PFSK-1 (cell line): ENCODE measurements around the gene PCNT.

ENCODE experiments used
- FOXP2 ChIP-seq: optimal IDR thresholded peaks from 2 replicates; pipeline ENCODE3; 2011; ENCODE audit warnings: borderline replicate concordance, control low read depth, inconsistent platforms; ENCODE audit not compliant: insufficient read depth; ENCODE audit errors: extremely low read length, extremely low read depth
- POLR2AphosphoS5 ChIP-seq: IDR thresholded peaks from 2 replicates; pipeline ENCODE4 v1.6.1; 2012; ENCODE audit warnings: low read depth, mild to moderate bottlenecking, control low read depth, low read length, moderate library complexity
- SIN3A ChIP-seq: IDR thresholded peaks from 2 replicates; pipeline ENCODE4 v1.6.1; 2012; ENCODE audit warnings: mild to moderate bottlenecking, low read length, moderate library complexity, borderline replicate concordance; ENCODE audit not compliant: insufficient read depth
- TAF1 ChIP-seq: IDR thresholded peaks from 2 replicates; pipeline ENCODE4 v1.6.1; 2012; ENCODE audit warnings: low read length, control low read depth, borderline replicate concordance; ENCODE audit not compliant: insufficient read depth
- TF ChIP-seq, protein P1 (sequence below), 2 experiments: IDR thresholded peaks; 2 replicates each; pipeline versions ENCODE4 v1.6.1 to v1.8.0; 2011 to 2012; ENCODE audit warnings: low read depth in 2 of 2, low read length in 2 of 2, control low read depth in 1 of 2, inconsistent platforms in 1 of 2, mild to moderate bottlenecking in 1 of 2, moderate library complexity in 1 of 2; ENCODE audit not compliant: insufficient read depth in 1 of 2

PCNT gene

DNA sequence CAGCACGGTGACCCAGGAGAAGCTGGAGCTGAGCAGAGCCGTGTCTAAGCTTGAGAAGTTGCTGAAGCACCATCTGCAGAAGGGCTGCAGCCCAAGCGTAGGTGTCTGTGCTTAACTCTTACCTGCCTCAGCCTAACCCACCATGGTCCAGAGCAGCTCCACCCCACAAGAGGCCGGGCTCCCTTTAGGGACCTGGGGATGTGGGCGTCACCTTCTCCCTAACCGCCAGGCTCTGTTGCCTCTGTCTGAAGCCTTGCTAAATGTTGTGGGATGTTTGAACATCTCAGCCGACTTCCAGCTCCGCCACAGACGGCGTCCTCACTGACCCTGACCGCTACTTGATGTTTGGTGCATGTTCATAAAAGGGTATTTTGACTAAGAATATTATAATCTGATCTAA lies 114.3 kb downstream of the PCNT start:
- TF ChIP-seq, protein P1, sequence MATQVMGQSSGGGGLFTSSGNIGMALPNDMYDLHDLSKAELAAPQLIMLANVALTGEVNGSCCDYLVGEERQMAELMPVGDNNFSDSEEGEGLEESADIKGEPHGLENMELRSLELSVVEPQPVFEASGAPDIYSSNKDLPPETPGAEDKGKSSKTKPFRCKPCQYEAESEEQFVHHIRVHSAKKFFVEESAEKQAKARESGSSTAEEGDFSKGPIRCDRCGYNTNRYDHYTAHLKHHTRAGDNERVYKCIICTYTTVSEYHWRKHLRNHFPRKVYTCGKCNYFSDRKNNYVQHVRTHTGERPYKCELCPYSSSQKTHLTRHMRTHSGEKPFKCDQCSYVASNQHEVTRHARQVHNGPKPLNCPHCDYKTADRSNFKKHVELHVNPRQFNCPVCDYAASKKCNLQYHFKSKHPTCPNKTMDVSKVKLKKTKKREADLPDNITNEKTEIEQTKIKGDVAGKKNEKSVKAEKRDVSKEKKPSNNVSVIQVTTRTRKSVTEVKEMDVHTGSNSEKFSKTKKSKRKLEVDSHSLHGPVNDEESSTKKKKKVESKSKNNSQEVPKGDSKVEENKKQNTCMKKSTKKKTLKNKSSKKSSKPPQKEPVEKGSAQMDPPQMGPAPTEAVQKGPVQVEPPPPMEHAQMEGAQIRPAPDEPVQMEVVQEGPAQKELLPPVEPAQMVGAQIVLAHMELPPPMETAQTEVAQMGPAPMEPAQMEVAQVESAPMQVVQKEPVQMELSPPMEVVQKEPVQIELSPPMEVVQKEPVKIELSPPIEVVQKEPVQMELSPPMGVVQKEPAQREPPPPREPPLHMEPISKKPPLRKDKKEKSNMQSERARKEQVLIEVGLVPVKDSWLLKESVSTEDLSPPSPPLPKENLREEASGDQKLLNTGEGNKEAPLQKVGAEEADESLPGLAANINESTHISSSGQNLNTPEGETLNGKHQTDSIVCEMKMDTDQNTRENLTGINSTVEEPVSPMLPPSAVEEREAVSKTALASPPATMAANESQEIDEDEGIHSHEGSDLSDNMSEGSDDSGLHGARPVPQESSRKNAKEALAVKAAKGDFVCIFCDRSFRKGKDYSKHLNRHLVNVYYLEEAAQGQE (IDR thresholded peaks at IDR 0.05; ENCODE audit: insufficient read depth in 1 of 2, low read depth in 2 of 2, low read length in 2 of 2): no peak
- TF ChIP-seq POLR2AphosphoS5: no peak
- TF ChIP-seq FOXP2: no peak
- no peak for TF ChIP-seq TAF1
- TF ChIP-seq SIN3A: no peak

DNA sequence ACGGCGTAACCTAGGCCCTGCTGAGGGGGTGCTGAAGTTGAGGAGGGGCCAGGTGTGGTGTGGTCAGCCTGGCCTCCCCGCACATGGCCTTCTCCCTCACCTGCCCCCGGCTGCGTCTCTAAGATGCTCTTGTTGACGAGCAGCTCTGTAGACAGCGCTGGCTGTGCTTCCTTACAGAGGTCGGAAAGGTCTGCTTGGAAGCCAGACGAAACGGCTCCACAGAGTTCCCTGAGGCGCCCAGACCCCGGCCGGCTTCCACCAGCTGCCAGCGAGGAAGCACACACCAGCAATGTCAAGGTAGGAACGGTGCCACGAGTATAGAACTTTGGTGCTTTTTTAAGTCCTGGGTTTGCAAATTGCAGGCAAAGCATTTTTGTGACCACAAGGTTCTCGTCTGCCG lies 116.0 kb downstream of the PCNT start:
- TF ChIP-seq, protein P1 (IDR thresholded peaks at IDR 0.05; ENCODE audit: insufficient read depth in 1 of 2, low read depth in 2 of 2, low read length in 2 of 2): no peak
- TF ChIP-seq FOXP2 (no peak), TAF1 (no peak), POLR2AphosphoS5 (no peak), SIN3A (no peak)

DNA sequence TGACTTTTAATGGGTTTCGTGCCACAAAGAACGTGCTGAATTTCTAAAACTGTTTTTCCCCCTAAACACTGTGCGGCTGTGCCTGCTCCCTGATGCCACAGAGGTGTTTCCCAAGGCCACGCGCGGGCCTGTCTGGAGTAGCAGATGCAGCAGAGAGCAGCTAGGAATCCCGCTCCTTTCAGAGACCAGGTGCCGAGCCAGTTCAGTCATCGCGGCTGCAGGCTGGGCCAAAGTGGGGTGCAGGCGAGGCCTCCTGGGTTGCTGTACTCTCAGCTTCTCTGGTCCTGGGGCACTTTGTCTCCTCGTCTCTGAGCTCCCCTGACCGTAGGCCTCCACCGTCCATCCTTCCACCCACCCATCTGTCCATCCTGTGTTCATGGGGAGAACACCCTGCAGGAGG lies 117.4 kb downstream of the PCNT start:
- TF ChIP-seq SIN3A: no peak
- TF ChIP-seq, protein P1 (IDR thresholded peaks at IDR 0.05; ENCODE audit: insufficient read depth in 1 of 2, low read depth in 2 of 2, low read length in 2 of 2): no peak
- no peak for TF ChIP-seq POLR2AphosphoS5
- TF ChIP-seq FOXP2: no peak
- no peak for TF ChIP-seq TAF1

DNA sequence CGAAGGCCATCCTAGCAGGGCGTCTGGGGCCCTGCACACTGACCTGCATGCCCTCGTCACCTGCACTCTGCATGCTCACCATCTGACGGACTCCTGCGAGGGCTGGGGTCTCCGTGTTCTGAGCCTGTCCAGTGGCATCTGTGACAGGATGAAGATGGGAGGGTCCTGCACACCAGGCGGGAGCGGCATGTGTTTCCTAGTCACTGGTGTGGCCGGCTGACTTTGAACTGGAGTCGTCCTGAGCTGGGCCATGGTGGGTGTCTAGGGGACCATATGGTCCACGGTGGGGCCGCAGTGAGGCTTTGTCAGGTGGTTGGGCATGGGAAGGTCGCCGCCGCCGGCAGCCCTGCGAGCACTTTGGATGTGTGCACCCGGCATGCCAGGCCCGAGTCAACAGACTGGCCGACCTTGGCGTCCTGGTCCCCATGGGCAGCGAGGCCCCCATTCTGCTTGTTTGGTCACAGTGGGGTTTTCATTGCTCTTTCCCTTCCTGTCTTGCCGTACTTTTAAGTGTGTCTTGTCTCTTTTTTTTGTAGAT lies 118.1 kb downstream of the PCNT start:
- TF ChIP-seq, protein P1 (IDR thresholded peaks at IDR 0.05; ENCODE audit: insufficient read depth in 1 of 2, low read depth in 2 of 2, low read length in 2 of 2): no peak

DNA sequence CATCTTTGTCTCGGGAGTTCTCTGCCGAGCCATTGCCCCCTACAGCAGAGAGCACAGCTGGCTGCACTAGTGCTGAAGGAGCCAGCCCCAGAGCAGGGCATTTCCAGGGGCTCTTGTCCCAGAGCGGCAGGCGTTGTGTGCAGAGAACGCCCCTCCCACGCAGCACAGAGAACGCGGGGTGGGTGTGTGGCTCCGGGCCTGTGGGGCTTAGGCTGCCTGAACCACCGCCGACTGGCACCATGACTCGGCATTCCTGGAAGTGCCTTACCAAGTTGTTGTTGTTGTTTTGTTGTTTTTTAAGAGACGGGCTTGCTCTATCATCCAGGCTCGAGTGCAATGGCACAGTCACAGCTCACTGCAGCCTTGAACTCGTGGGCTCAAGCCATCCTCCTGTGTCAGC lies 119.0 kb downstream of the PCNT start:
- TF ChIP-seq TAF1: no peak
- TF ChIP-seq POLR2AphosphoS5: no peak
- TF ChIP-seq FOXP2: no peak
- TF ChIP-seq, protein P1 (IDR thresholded peaks at IDR 0.05; ENCODE audit: insufficient read depth in 1 of 2, low read depth in 2 of 2, low read length in 2 of 2): no peak
- no peak for TF ChIP-seq SIN3A
